Breast epithelium (tissue), 3 donors: ENCODE data around the gene AGRP.

ENCODE experiments used
- CTCF ChIP-seq, 3 donors: fragments of 450-650 bp; IDR thresholded peaks; one replicate each; pipeline ENCODE4 v1.5.1; 2016 to 2017; ENCODE audit warnings: antibody characterized with exemption in 3 of 3, mild to moderate bottlenecking in 3 of 3, moderate library complexity in 3 of 3
- POLR2AphosphoS5 ChIP-seq, 3 donors: sonication (generic); formaldehyde crosslinking; IDR thresholded peaks; one replicate each; pipeline ENCODE4 v1.6.1; 2017; ENCODE audit warnings: antibody characterized with exemption in 3 of 3

GRCh38 chr16:67486805-67487204 is 3.5 kb upstream of the AGRP start:
- TF ChIP-seq CTCF (IDR thresholded peaks at IDR 0.05) (no peak), POLR2AphosphoS5 (IDR thresholded peaks at IDR 0.05) (no peak)
